HUDEP-2 (cell line): ENCODE measurements around the gene KCNF1.

Source experiments
- DNase-seq, 76 experiments: peaks; one replicate each; lab custom pipeline; 2025; ENCODE audit not compliant: unreplicated experiment in 76 of 76; lab: John Stamatoyannopoulos, UW

The KCNF1 gene

GRCh38 chr2:10918661-10919409, 7.1 kb downstream of the KCNF1 start:
- DNase-seq: peak in 10 of 76 experiments; percentile 3 to 49 (median 18)

DNA sequence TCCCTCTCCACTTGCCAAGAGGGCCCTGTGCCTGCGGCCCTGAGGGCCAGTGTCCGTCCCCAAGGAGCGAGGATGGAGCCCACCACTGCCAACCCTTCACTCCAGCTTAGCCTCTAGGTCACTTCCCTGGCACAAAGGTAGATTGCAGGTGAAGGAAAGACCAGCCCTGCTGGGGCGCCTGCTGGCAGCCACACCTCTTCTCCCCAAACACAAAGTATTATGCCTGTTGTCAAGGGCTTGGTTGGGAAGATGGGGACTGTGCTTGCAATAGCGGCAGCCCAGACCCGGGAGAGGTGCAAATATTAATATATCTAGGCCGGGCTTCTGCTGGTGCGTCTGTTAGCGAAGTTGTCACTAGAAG, 7.7 kb downstream of the KCNF1 start:
- no peak for DNase-seq

GRCh38 chr2:10919771-10920621, 8.3 kb downstream of the KCNF1 start:
- DNase-seq: no peak

DNA sequence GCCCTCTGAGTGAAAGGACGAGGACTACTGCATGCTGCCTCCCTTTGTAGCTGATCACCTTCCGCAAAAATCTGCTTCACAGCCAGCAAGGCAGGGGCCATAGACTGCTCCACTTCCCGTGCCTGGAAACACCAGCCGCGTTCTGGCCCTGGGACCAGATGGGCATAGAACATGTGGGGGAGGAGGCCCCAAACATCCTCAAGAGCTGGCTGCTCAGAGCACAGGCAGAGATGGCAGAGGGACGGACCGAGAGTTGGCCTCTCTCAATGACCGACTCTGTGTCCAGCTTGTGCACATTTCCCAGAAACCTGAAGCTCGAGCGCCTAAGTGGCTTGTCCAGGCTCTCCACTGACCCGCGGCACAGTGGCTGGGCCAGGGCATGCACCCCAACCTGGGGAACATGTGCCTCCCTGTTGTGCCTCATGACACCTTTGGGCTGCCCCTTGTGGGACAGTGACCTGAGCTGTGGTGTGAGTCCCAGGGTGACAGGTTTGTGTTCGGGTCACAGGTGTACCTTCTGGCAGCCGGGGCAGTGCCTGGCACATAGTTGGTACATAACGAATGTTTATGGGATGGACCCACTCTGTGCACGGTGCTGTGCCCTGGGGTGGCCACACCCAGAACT, 9.1 kb downstream of the KCNF1 start:
- DNase-seq: no peak

DNA sequence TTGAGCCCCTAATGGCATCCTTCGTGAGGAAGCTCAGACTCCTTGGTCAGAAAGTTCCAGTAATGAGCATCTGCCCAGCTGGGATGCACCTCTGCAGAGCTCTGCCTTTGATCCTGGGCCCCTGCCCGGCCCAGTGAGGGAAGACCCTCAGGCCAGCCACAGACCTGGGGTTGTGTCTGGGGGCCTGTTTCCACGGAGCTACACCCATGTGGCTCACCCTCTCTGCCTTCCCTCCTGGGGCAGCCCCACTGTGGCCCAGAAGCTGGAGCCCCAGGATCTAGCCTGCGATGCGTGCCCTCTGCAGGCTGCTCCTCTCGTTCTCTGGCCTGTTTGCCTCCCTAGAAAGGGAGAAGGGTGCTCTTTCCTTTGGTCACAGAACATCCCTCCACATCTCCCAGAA, 9.8 kb downstream of the KCNF1 start:
- no peak for DNase-seq

- DNase-seq: no peak
Observed at GRCh38 chr2:10922307-10923007, 10.7 kb downstream of the KCNF1 start.

- DNase-seq: no peak
Observed at GRCh38 chr2:10923008-10923375, 11.3 kb downstream of the KCNF1 start.

- no peak for DNase-seq
Observed at GRCh38 chr2:10923965-10924364, 12.2 kb downstream of the KCNF1 start.

DNA sequence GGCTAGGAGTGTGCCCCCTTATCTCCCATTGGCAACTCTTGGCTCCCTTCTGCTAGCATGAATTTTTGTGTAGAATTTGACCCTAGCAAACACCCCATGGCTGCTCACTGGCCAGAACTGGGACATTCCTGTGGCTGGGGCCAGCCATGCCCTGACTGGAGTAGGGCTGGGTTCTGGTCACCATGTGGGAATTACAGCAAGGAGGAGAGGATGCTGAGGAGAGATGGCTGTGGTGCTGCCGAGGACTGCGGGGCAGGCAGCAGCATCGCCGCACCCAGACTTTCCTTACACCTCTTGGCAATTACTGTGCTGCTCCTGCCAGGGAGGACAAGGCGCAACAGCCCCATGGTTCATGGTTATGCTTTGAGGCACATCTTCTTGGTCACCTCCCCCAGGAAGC, 12.7 kb downstream of the KCNF1 start:
- DNase-seq: no peak

DNA sequence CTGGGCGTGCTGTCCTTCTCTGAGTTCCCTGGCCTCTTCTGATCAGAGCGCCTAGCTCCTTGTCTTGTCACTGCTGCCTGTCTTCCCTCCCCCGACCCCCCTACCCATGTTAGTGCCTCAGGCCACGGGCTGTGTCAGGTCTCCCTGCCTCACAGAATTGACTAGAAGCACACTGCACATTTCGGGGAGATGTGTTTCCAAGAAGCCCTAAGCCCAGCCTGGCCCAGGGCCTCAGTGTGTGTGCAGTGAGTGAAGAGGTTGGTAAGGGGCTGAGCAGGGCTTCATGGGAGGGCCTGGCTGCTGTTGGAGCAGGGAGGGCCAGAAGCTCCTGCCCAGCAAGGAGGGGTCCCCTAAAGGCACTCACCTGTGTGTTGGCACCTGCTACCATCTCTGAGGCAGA, 13.1 kb downstream of the KCNF1 start:
- DNase-seq: no peak

GRCh38 chr2:10926191-10926820, 14.6 kb downstream of the KCNF1 start:
- no peak for DNase-seq

- DNase-seq: no peak
Observed at GRCh38 chr2:10930721-10931516, 19.2 kb downstream of the KCNF1 start.

DNA sequence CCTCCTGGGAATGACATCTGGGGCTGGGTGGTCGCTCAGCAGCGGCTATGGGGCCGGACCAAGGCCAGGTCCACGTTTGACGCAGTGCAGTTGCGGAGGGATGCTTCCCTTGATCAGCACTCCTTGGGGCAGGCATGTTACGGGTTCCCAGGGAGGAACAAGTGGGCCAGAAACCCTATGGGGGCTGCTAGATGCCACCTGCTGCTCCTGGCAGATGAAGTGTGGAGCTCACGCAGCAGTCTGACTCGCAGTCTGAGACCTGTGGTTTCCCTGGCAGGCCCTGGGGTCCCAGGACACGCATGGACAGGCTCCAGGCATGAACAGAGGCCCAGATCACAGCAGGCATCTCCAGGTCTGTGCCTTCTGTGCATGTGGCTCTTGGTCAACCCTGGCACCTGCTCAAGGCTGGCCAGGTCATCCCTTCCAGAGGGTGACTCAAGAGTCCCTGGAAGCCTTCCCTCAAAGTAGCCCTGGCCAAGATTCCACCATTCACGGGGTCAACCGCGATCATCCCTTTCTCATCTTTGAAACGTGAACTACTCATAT, 20.0 kb downstream of the KCNF1 start:
- no peak for DNase-seq

DNA sequence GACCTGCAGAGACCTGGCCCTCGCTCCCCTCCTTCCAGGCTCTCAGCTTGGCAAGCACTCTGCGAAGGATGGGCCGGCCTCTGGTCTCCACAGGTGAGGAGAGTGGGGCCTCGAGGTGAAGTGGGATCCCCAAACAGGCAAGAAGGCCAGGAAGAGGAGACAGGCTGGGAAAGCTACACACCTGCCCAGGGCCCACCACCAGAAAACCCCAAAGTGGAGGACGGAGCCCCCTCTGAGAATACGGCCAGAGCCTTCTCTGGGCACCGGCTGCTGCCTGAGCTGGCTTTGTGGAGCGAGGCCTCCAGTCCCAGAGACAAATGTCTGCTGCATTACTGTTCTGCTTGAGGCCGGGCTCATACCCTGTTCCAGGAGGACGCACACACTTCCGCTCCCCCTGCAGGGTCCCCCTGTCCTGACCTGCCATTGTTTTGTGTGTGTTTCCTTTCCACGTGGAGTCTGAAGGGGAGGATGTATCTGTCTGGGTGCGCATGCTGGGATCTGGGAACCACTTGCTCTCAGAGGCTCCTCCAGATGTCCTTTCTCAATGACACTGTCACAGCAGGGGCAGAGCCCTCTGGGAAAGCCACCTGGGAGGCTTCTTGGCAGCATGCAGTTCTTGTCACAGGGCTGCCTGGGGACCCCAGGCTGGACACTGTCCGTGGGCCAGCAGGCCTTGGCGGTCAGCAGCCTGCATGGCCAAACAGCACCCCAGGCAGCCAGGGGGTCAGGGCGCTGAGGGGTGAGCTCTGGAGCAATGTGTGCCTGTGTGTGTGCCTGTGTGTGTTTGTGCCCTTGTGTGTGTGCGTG, 20.8 kb downstream of the KCNF1 start:
- DNase-seq: no peak

DNA sequence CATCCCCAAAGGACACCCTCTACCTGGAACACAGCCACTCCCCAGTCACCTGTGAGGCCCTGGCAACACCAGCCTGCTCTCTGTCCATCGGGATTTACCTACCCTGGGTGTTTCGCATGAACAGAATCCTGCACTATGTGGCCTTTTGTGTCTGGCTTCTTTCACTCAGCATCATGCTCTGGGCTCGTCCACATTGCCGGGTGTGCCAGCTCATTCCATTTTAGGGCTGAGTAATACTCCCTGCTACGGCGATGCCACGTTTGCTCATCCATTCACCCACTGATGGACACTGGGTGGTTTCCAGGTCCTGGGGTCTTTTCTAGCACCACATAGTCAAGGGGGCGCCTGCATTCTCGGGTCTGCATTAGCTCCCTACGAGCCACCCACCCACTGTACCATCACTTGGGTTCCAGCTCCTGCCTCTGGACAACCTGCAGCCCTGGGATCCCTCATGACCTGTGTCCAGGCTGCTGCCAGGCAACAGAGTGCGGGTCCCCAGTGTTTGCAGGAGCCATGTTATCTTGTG, 22.0 kb downstream of the KCNF1 start:
- DNase-seq: no peak

- DNase-seq: no peak
Observed at GRCh38 chr2:10934308-10934978, 22.7 kb downstream of the KCNF1 start.

GRCh38 chr2:10934979-10935350, 23.2 kb downstream of the KCNF1 start:
- DNase-seq: no peak

DNA sequence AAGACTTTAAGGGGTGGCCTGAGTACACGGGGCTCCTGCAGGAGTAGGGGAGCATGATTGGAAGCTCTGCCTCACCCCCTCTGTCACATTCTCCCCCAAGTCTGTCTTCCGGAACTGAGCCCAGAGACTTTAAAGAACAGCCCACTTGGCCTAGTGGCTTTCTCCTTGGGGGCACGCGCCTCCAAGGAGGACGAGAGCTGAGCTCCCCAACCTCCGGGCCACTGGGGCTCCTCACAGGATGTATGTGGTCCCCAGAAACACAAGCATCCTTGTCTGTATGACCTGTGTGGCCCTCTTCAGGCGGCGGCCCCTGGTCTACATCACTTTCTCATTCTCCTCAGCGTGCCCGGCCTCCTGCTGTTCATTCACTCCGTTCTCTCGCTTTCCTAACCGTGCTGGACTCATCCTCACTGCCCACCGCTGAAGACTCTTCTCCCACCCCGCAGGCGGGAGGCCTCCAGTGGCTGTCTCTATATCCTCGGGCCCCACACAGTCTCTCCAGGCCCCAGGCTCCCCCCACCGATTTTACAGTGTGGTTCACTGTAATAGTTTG, 23.7 kb downstream of the KCNF1 start:
- DNase-seq: no peak
